GM10266 (cell line): Measurements from ENCODE around the gene ITIH4.

Source experiments
- DNase-seq: peaks from one replicate; pipeline ENCODE4 v3.0.0; 2012; ENCODE audit errors: extremely low spot score
- CTCF ChIP-seq: IDR thresholded peaks from 2 replicates; pipeline ENCODE4 v1.5.1; 2012; ENCODE audit warnings: mild to moderate bottlenecking, low read depth; ENCODE audit not compliant: control insufficient read depth, insufficient read depth; ENCODE audit errors: missing control alignments

Gene ITIH4

GRCh38 chr3:52830535-52831258, at the start of gene ITIH4:
TSS of gene ITIH4 (minus strand) at chr3:52830672. CDS start at chr3:52830642, 30 bp downstream.
- TF ChIP-seq CTCF: no peak
- no peak for DNase-seq

DNA sequence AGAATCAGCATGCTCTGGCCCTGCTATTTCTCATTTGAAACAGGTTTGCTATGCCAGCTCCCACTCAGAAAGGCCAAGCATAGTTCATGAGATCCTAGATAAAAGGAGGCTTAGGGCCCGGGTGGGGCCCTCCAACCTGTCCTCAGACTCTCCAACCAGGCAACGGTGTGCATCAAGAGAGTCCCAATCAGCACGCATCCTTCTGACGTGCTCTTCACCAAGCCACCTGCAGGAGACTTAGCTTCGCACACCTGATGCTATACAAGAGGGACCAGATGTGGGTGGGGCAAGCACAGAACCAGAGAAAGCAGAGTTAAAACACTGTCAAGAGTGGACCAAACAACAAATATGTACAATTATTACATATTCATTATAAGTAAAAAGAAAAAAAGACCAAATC, 49.6 kb upstream of the ITIH4 start:
- no peak for DNase-seq
- TF ChIP-seq CTCF: no peak

DNA sequence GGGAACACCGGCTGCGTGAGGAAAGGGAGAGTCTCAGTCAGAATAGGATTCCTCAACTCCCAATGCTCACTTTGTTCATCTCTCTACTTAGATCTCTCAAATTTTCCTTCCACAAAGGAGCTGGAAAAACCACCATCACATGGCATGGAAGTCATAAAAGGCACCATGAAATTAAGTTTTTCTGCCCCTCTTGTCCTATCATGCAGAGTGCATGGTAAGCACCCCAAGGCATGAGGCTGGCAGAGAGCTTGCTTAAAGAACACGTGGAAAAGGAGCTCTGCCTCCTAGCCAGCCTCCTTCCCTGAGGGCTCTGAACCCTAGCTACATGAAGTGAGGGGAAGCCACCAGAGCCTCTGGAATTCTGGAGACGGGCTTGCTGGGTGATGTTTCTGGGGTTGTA, 49.1 kb upstream of the ITIH4 start:
- no peak for TF ChIP-seq CTCF
- DNase-seq: no peak

GRCh38 chr3:52879090-52879489, 48.6 kb upstream of the ITIH4 start:
- no peak for DNase-seq
- no peak for TF ChIP-seq CTCF

DNA sequence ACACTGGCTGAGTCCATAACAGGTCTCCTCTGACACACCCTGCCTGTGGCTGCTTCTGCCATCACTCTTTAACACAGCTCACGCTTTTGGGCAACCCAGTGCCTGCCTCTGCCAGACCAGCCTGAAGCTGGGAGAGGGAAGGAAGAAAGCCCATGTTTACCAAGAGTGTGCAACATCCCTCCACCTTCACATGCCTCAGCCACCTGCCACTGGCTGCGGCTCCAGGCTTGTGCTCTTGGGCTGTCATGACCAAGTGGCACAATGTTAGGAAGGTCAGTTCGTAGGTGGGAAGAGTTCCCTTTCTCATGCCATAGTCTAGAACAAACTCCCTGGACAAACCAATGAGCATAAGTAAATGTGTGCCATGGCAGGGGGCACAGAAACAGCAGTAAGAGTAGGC, 46.6 kb upstream of the ITIH4 start:
- TF ChIP-seq CTCF: no peak
- no peak for DNase-seq

DNA sequence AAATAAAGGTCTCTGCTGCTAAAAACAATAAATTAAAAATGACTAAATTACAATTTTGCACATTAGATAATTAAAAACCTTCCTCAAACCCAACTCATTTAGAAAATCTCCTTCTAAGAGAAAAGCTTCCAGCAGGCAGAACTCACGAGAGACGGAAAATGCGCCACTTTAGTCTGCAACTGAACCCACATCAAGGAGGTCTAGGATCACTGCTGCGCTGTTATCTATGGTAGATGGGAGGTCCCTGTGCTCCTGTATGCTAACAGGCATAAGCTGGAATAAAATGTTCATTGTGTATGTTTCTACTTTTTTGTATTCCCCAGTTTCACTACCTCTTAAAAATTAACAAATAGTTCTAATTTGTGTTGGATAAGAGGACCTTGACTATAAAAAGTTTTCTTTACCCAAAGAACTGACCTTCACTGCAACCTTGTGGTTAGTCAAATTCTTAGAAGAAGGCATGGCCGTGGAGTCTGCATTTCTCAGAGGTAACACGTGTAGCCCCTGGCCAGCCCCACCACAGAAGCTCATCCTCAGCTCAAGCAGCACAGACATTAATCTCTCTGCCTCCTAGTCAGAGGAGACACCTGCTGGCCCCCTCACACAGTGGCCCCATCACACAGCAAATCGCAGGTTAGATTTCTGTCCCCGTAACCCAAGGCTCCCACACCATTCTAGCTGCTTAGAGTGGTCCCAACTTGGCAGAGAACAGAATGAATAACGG, 44.6 kb upstream of the ITIH4 start:
- DNase-seq: no peak
- TF ChIP-seq CTCF: no peak

- TF ChIP-seq CTCF: no peak
- DNase-seq: no peak
Observed at GRCh38 chr3:52874160-52874701, 43.8 kb upstream of the ITIH4 start.
